HS-27A (cell line): Measurements from ENCODE around the gene VTN.

Source experiments
- DNase-seq: peaks from one replicate; pipeline ENCODE4 v3.0.0-alpha.2; 2012; ENCODE audit warnings: low read depth, missing footprints

VTN gene

GRCh38 chr17:28368915-28369683 is 1.0 kb downstream of the VTN start:
- no peak for DNase-seq

GRCh38 chr17:28368306-28368831 is 1.7 kb downstream of the VTN start:
- DNase-seq: no peak

- no peak for DNase-seq
Observed at GRCh38 chr17:28367641-28368305, 2.3 kb downstream of the VTN start.

- DNase-seq: no peak
Observed at GRCh38 chr17:28366605-28367004, 3.5 kb downstream of the VTN start.

GRCh38 chr17:28365487-28365886 is 4.6 kb downstream of the VTN start:
- DNase-seq: no peak

- no peak for DNase-seq
Observed at GRCh38 chr17:28364665-28365363, 5.3 kb downstream of the VTN start, which contains the start of gene SEBOX. TSS of gene SEBOX (minus strand) at chr17:28365199. CDS start at chr17:28365151, 48 bp downstream.

GRCh38 chr17:28363776-28364650 is 6.1 kb downstream of the VTN start:
- DNase-seq: no peak

GRCh38 chr17:28363186-28363585 is 6.9 kb downstream of the VTN start:
- DNase-seq: no peak

GRCh38 chr17:28357901-28358197 is 12.3 kb downstream of the VTN start:
- no peak for DNase-seq

- no peak for DNase-seq
Observed at GRCh38 chr17:28357061-28357900, 12.8 kb downstream of the VTN start, which contains the start of gene POLDIP2. TSS of gene POLDIP2 (minus strand) at chr17:28357527. CDS start at chr17:28357448, 79 bp downstream.

GRCh38 chr17:28350271-28350670 is 19.8 kb downstream of the VTN start:
- no peak for DNase-seq

GRCh38 chr17:28348979-28349378 is 21.1 kb downstream of the VTN start:
- no peak for DNase-seq

- peak; percentile 70 for DNase-seq
Observed at GRCh38 chr17:28347261-28347891, 22.7 kb downstream of the VTN start.

GRCh38 chr17:28346746-28347246 is 23.3 kb downstream of the VTN start:
- no peak for DNase-seq

- no peak for DNase-seq
Observed at GRCh38 chr17:28346199-28346580, 23.9 kb downstream of the VTN start.

GRCh38 chr17:28345419-28346198 is 24.5 kb downstream of the VTN start:
- DNase-seq: no peak

- no peak for DNase-seq
Observed at GRCh38 chr17:28344435-28344901, 25.6 kb downstream of the VTN start.

GRCh38 chr17:28344011-28344410 is 26.1 kb downstream of the VTN start:
- DNase-seq: no peak

- DNase-seq: no peak
Observed at GRCh38 chr17:28343491-28343932, 26.6 kb downstream of the VTN start.
